Measurements from ENCODE around the gene SEMA3B. TPM values are rescaled to one million over a fixed set of nuclear protein-coding genes. Genes with fewer than 3 reads are reported as not detected.

SEMA3B gene
- total and polyA plus RNA-seq, 9 of the 15 experiments (the other 6 are each of a cell fraction or from before 2014, with no cell fraction given), result 0.03 to 1.8 (median 0.55) TPM; not detected in 1

- H3K4me1 ChIP-seq (replicated peaks in 1 of 2; ENCODE audit: control insufficient read depth in 2 of 2, insufficient read depth in 2 of 2, low read length in 2 of 2), result peaks cover 18 to 43% of the 10 kb centered on the region in 2 experiments
- no peaks in the 10 kb centered on the region for H3K9me1 ChIP-seq (ENCODE audit: control insufficient read depth, insufficient read depth, low read length)
- FAIRE-seq (no peak), ATAC-seq (no peak; the same call in 2 of the 3 replicates), DNase-seq (ENCODE audit: extremely low read depth in 1 of 4, low spot score in 3 of 4) (peak in 2 of 4 experiments; percentile 20 to 37)
- no peaks in the 10 kb centered on the region for H3K36me3 ChIP-seq (ENCODE audit: control insufficient read depth, insufficient read depth, low read length)
- in situ Hi-C loops (cut with MboI) (loop anchor here (5.0 kb wide), 2 partner anchors 35 to 45 kb away; partner anchors contain the start of gene GNAT1), intact Hi-C loops (cut with micrococcal nuclease) (loop anchor here (1.0 kb wide), 4 partner anchors 19 to 97 kb away; no protein-coding TSS in a partner anchor)
- no TSS peak for BruUV-seq (replicated peaks)
- no peak overlapping the region; the same call in 2 of the 3 replicates for H3K27ac ChIP-seq (ENCODE audit: extremely low read depth, low read depth, low read length)
- no peaks in the 10 kb centered on the region for H3K79me2 ChIP-seq (ENCODE audit: control insufficient read depth, insufficient read depth, low read length)
- H3K4me3 ChIP-seq, result peak overlapping the region; percentile 47
- H3K27me3 ChIP-seq (ENCODE audit: control insufficient read depth in 2 of 2, insufficient read depth in 2 of 2, low read length in 2 of 2), result no peaks in the 10 kb centered on the region
- H3K9me3 ChIP-seq (replicated peaks; ENCODE audit: control insufficient read depth, insufficient read depth, low read depth, low read length), result no peaks in the 10 kb centered on the region
- peak overlapping the region; percentile 83 for H3K4me2 ChIP-seq (ENCODE audit: insufficient read depth, low read length)
- peak overlapping the region; percentile 25 to 90; a peak in 2 of 4 replicates for H3K9ac ChIP-seq (ENCODE audit: insufficient read depth in 1 of 2, low read depth in 2 of 2, low read length in 2 of 2)
- CTCF ChIA-PET (ENCODE audit: low intra/inter-chr PET ratio), result interaction anchor here (0.6 to 4.0 kb wide), 10 partner anchors 19 to 369 kb away, joined by 3 to 91 read pairs (median 6); partner anchors contain the start of genes HYAL3 and NAA80
- H4K20me1 ChIP-seq (replicated peaks; ENCODE audit: control insufficient read depth, insufficient read depth, low read length), result no peaks in the 10 kb centered on the region
- peak overlapping the region; percentile 97 for H2AFZ ChIP-seq (ENCODE audit: low read depth, low read length)
- 8% methylated on average over 19 of the region's 40 CpGs for WGBS (ENCODE audit: insufficient coverage, low coverage, missing lambda C conversion rate)
- POLR2A ChIA-PET, result interaction anchor here (0.7 to 0.9 kb wide), 3 partner anchors 14 to 55 kb away, joined by 3 to 4 read pairs (median 3); no protein-coding TSS in a partner anchor
- no peak for TF ChIP-seq ZNF57 (CRISPR knock-in tag; IDR thresholded peaks at IDR 0.05)
- 0 out of 2 replicates have a peak, but pooled peaks have one; percentile 37 for TF ChIP-seq ZNF395 (CRISPR knock-in tag; IDR thresholded peaks at IDR 0.05)
- TF ChIP-seq ZNF134 (CRISPR knock-in tag; conservative IDR thresholded peaks at IDR 0.05), result no peak
- TF ChIP-seq C11orf30 (IDR thresholded peaks at IDR 0.05; ENCODE audit: low read depth), result no peak
- TF ChIP-seq NFRKB (IDR thresholded peaks at IDR 0.05; ENCODE audit: low read depth), result no peak
- no peak for TF ChIP-seq SNAPC5 (CRISPR knock-in tag; IDR thresholded peaks at IDR 0.05)
- TF ChIP-seq YY1 (IDR thresholded peaks at IDR 0.05; ENCODE audit: borderline replicate concordance in 1 of 3, control insufficient read depth in 1 of 3, extremely low read depth in 1 of 3, insufficient read depth in 3 of 3, insufficient read length in 1 of 3, insufficient replicate concordance in 2 of 3, low read depth in 1 of 3, low read length in 2 of 3), result no peak
- TF ChIP-seq LEF1 (IDR thresholded peaks at IDR 0.05), result no peak
- 0 out of 2 replicates have a peak, but pooled peaks have one; percentile 33 for TF ChIP-seq SMARCA5 (IDR thresholded peaks at IDR 0.05)
- peak; percentile 33; the same call in 1 of the 2 replicates for TF ChIP-seq ZBTB2 (IDR thresholded peaks at IDR 0.05)
- TF ChIP-seq BRD4 (IDR thresholded peaks at IDR 0.05), result no peak
- TF ChIP-seq GABPB1 (CRISPR knock-in tag; IDR thresholded peaks at IDR 0.05), result no peak
Observed at GRCh38 chr3:50226888-50227389, 42.0 kb upstream of the SEMA3B start.
